ENCODE results near the gene ZNF418.

GRCh38 chr19:57941593-57941992 is 6.4 kb upstream of the ZNF418 start:
- no peak for TF ChIP-seq YY1 (IDR thresholded peaks at IDR 0.05; ENCODE audit: insufficient read depth, insufficient read length)
- no peak for TF ChIP-seq ZNF274 (IDR thresholded peaks at IDR 0.05; ENCODE audit: low read depth, low read length)
- no peak for TF ChIP-seq SUZ12 (IDR thresholded peaks at IDR 0.05; ENCODE audit: extremely low read depth, insufficient read depth, insufficient read length)
